Measurements from ENCODE around the gene HSF5. TPM values are rescaled to one million over a fixed set of nuclear protein-coding genes. Genes with fewer than 3 reads are reported as not detected.

The HSF5 gene
- total and polyA plus RNA-seq, 2 of the 13 experiments (the other 11 are each of a cell fraction or from before 2014, with no cell fraction given) = not detected

GRCh38 chr17:58412064-58412703, 76.0 kb downstream of the HSF5 start:
- CTCF ChIA-PET (ENCODE audit: low intra/inter-chr PET ratio, low total read pairs) = no interaction called here
- peaks cover 0 to 4% of the 10 kb centered on the region in 2 experiments; a peak in 4 of 5 replicates for H3K36me3 ChIP-seq (replicated peaks in 1 of 2; ENCODE audit: control insufficient read depth in 1 of 2, insufficient read depth in 2 of 2, low read length in 2 of 2)
- peak overlapping the region; percentile 87 for H3K4me2 ChIP-seq (ENCODE audit: low read depth, low read length)
- DNase-seq (ENCODE audit: low spot score) (no peak), ATAC-seq (no peak), FAIRE-seq (no peak)
- H4K20me1 ChIP-seq (ENCODE audit: insufficient read depth, low read length) = peaks cover 9% of the 10 kb centered on the region; the same call in 1 of the 2 replicates
- 25% methylated on average over 1 of the region's 1 CpG for WGBS (ENCODE audit: low lambda C conversion rate)
- H2AFZ ChIP-seq (ENCODE audit: low read length) = no peak overlapping the region
- POLR2A ChIA-PET = interaction anchor here (1.0 to 6.1 kb wide), 12 partner anchors 12 to 59 kb away, joined by 3 to 254 read pairs (median 17); partner anchors contain the start of gene SUPT4H1
- peak overlapping the region; percentile 77 for H3K27ac ChIP-seq (ENCODE audit: extremely low read length, insufficient read depth, low read length)
- H3K27me3 ChIP-seq (ENCODE audit: control insufficient read depth in 1 of 2, insufficient read depth in 2 of 2, low read length in 2 of 2) = no peaks in the 10 kb centered on the region; a peak in 2 of 5 replicates
- peak overlapping the region; percentile 73 to 88 (median 81); a peak in 5 of 6 replicates for H3K4me3 ChIP-seq (replicated peaks in 1 of 3; ENCODE audit: insufficient read depth in 1 of 3, low read depth in 2 of 3, low read length in 3 of 3)
- TF ChIP-seq ZSCAN31 (CRISPR knock-in tag; IDR thresholded peaks at IDR 0.05; ENCODE audit: low read depth) (no peak), RBFOX2 (IDR thresholded peaks at IDR 0.05; ENCODE audit: low read depth, low read length) (peak; percentile 83), HNRNPL (IDR thresholded peaks at IDR 0.05; ENCODE audit: low read depth, low read length) (0 out of 2 replicates have a peak, but pooled peaks have one; percentile 35), AGO2 (optimal IDR thresholded peaks at IDR 0.05; ENCODE audit: low read depth, low read length) (peak; percentile 63)
- intact Hi-C loops (cut with micrococcal nuclease; ENCODE audit: unreplicated experiment) = loop anchor here (2.0 kb wide), 1 partner anchor 13 kb away; no protein-coding TSS in a partner anchor
- H3K79me2 ChIP-seq (ENCODE audit: insufficient read depth, low read length) = peaks cover 100% of the 10 kb centered on the region
- in situ Hi-C loops (cut with HindIII; ENCODE audit: extremely low pct_ligation_motif_present, low pct_unique_long_range_greater_than_20kb) = no loop called here
- H3K4me1 ChIP-seq (ENCODE audit: insufficient read depth, low read length) = peaks cover 56% of the 10 kb centered on the region
- no TSS peak for BruUV-seq (replicated peaks)
- H3K9ac ChIP-seq (ENCODE audit: insufficient read depth, low read depth, low read length) = peak overlapping the region; percentile 85
- H3K9me3 ChIP-seq (ENCODE audit: low read length) = no peaks in the 10 kb centered on the region

GRCh38 chr17:58411408-58411894, 76.8 kb downstream of the HSF5 start:
- peak overlapping the region; percentile 77 for H3K27ac ChIP-seq (ENCODE audit: extremely low read length, insufficient read depth, low read length)
- peaks cover 9% of the 10 kb centered on the region; the same call in 1 of the 2 replicates for H4K20me1 ChIP-seq (ENCODE audit: insufficient read depth, low read length)
- peak overlapping the region; percentile 87 for H3K4me2 ChIP-seq (ENCODE audit: low read depth, low read length)
- intact Hi-C loops (cut with micrococcal nuclease; ENCODE audit: unreplicated experiment) (no loop called here), in situ Hi-C loops (cut with HindIII; ENCODE audit: extremely low pct_ligation_motif_present, low pct_unique_long_range_greater_than_20kb) (no loop called here)
- 36% methylated on average over 1 of the region's 1 CpG for WGBS (ENCODE audit: low lambda C conversion rate)
- no peaks in the 10 kb centered on the region; a peak in 2 of 5 replicates for H3K27me3 ChIP-seq (ENCODE audit: control insufficient read depth in 1 of 2, insufficient read depth in 2 of 2, low read length in 2 of 2)
- H3K9ac ChIP-seq (ENCODE audit: insufficient read depth, low read depth, low read length) = peak overlapping the region; percentile 85
- ChIA-PET POLR2A (interaction anchor here (1.0 to 2.9 kb wide), 7 partner anchors 12 to 58 kb away, joined by 3 to 18 read pairs (median 7); partner anchors contain the start of gene SUPT4H1), CTCF (ENCODE audit: low intra/inter-chr PET ratio, low total read pairs) (no interaction called here)
- H2AFZ ChIP-seq (ENCODE audit: low read length) = no peak overlapping the region
- H3K36me3 ChIP-seq (replicated peaks in 1 of 2; ENCODE audit: control insufficient read depth in 1 of 2, insufficient read depth in 2 of 2, low read length in 2 of 2) = peaks cover 0 to 4% of the 10 kb centered on the region in 2 experiments; a peak in 4 of 5 replicates
- peaks cover 63% of the 10 kb centered on the region for H3K4me1 ChIP-seq (ENCODE audit: insufficient read depth, low read length)
- no peak for DNase-seq (ENCODE audit: low spot score)
- no peaks in the 10 kb centered on the region for H3K9me3 ChIP-seq (ENCODE audit: low read length)
- H3K79me2 ChIP-seq (ENCODE audit: insufficient read depth, low read length) = peaks cover 100% of the 10 kb centered on the region
- no peak for ATAC-seq
- no TSS peak for BruUV-seq (replicated peaks)
- H3K4me3 ChIP-seq (replicated peaks in 1 of 3; ENCODE audit: insufficient read depth in 1 of 3, low read depth in 2 of 3, low read length in 3 of 3) = peak overlapping the region; percentile 73 to 88 (median 81)
- FAIRE-seq = no peak
- TF ChIP-seq USF2 (IDR thresholded peaks at IDR 0.05; ENCODE audit: low read depth, low read length) (no peak), USF2 (CRISPR knock-in tag; IDR thresholded peaks at IDR 0.05; ENCODE audit: borderline replicate concordance) (no peak), SPEN (CRISPR knock-in tag; IDR thresholded peaks at IDR 0.05; ENCODE audit: low read depth) (no peak), BRD4 (CRISPR knock-in tag; IDR thresholded peaks at IDR 0.05) (no peak), SALL1 (CRISPR knock-in tag; IDR thresholded peaks at IDR 0.05) (no peak), RBM22 (optimal IDR thresholded peaks at IDR 0.05; ENCODE audit: low read length) (peak; percentile 91), PRMT3 (CRISPR knock-in tag; IDR thresholded peaks at IDR 0.05; ENCODE audit: borderline replicate concordance, low read depth) (no peak), ZNF75D (CRISPR knock-in tag; IDR thresholded peaks at IDR 0.05; ENCODE audit: borderline replicate concordance) (no peak), ZNF510 (CRISPR knock-in tag; IDR thresholded peaks at IDR 0.05; ENCODE audit: low read depth) (no peak), POLR2G (IDR thresholded peaks at IDR 0.05; ENCODE audit: low read depth, low read length) (peak; percentile 56; the same call in 1 of the 2 replicates), GFI1 (CRISPR knock-in tag; IDR thresholded peaks at IDR 0.05; ENCODE audit: borderline replicate concordance) (no peak), ATF7-NPFF (CRISPR knock-in tag; IDR thresholded peaks at IDR 0.05; ENCODE audit: low read depth) (no peak)

Data from HepG2 (cell line).